Measurements from ENCODE around the gene ERVK3-1.

Gene ERVK3-1

GRCh38 chr19:58291943-58292342, 13.2 kb upstream of the ERVK3-1 start:
- Histone ChIP-seq H3F3A (ENCODE audit: insufficient read depth, low read length) (no peaks in the 10 kb centered on the region), H2AFZ (ENCODE audit: low read length) (no peak overlapping the region), H3K27ac (ENCODE audit: low read depth, low read length, poor library complexity, severe bottlenecking) (no peak overlapping the region), H3K9ac (ENCODE audit: low read length) (no peak overlapping the region), H3K36me3 (ENCODE audit: insufficient read depth, low read length) (peaks cover 98% of the 10 kb centered on the region), H3K9me3 (ENCODE audit: low read length) (peaks cover 38% of the 10 kb centered on the region), H3K4me3 (ENCODE audit: low read depth, low read length, poor library complexity, severe bottlenecking) (no peak overlapping the region), H3K27me3 (ENCODE audit: insufficient read depth, low read length) (no peaks in the 10 kb centered on the region), H3K4me1 (ENCODE audit: insufficient read depth, low read length, severe bottlenecking) (no peaks in the 10 kb centered on the region), H3K9me2 (ENCODE audit: low read depth, low read length) (no peaks in the 10 kb centered on the region), H3K4me2 (ENCODE audit: low read length) (no peak overlapping the region), H4K20me1 (ENCODE audit: insufficient read depth, low read length) (no peaks in the 10 kb centered on the region), H3K79me2 (ENCODE audit: insufficient read depth, low read length) (no peaks in the 10 kb centered on the region)
- TF ChIP-seq CTCF (IDR thresholded peaks at IDR 0.05; ENCODE audit: low read length) (no peak), EZH2 (IDR thresholded peaks at IDR 0.05; ENCODE audit: borderline replicate concordance, low read length) (no peak)

GRCh38 chr19:58294743-58295374, 10.3 kb upstream of the ERVK3-1 start:
- H3K27ac ChIP-seq (ENCODE audit: low read depth, low read length, poor library complexity, severe bottlenecking): no peak overlapping the region
- H3K36me3 ChIP-seq (ENCODE audit: insufficient read depth, low read length): peaks cover 98% of the 10 kb centered on the region
- H2AFZ ChIP-seq (ENCODE audit: low read length): no peak overlapping the region
- no peaks in the 10 kb centered on the region for H4K20me1 ChIP-seq (ENCODE audit: insufficient read depth, low read length)
- no peaks in the 10 kb centered on the region for H3K9me2 ChIP-seq (ENCODE audit: low read depth, low read length)
- no peak overlapping the region for H3K4me2 ChIP-seq (ENCODE audit: low read length)
- H3F3A ChIP-seq (ENCODE audit: insufficient read depth, low read length): no peaks in the 10 kb centered on the region
- H3K79me2 ChIP-seq (ENCODE audit: insufficient read depth, low read length): no peaks in the 10 kb centered on the region
- no peak overlapping the region for H3K4me3 ChIP-seq (ENCODE audit: low read depth, low read length, poor library complexity, severe bottlenecking)
- H3K27me3 ChIP-seq (ENCODE audit: insufficient read depth, low read length): no peaks in the 10 kb centered on the region
- peaks cover 30% of the 10 kb centered on the region for H3K9me3 ChIP-seq (ENCODE audit: low read length)
- TF ChIP-seq EZH2 (IDR thresholded peaks at IDR 0.05; ENCODE audit: borderline replicate concordance, low read length): no peak
- TF ChIP-seq CTCF (IDR thresholded peaks at IDR 0.05; ENCODE audit: low read length): no peak
- H3K9ac ChIP-seq (ENCODE audit: low read length): no peak overlapping the region
- H3K4me1 ChIP-seq (ENCODE audit: insufficient read depth, low read length, severe bottlenecking): no peaks in the 10 kb centered on the region

- TF ChIP-seq EZH2 (IDR thresholded peaks at IDR 0.05; ENCODE audit: borderline replicate concordance, low read length): no peak
- TF ChIP-seq CTCF (IDR thresholded peaks at IDR 0.05; ENCODE audit: low read length): no peak
Measured at GRCh38 chr19:58296104-58296503, 9.1 kb upstream of the ERVK3-1 start.

More at GRCh38 chr19:58296104-58296503, 9.1 kb upstream of the ERVK3-1 start:
- Histone ChIP-seq H3K4me2 (ENCODE audit: low read length) (no peak overlapping the region), H3K9ac (ENCODE audit: low read length) (no peak overlapping the region), H3K9me2 (ENCODE audit: low read depth, low read length) (no peaks in the 10 kb centered on the region), H2AFZ (ENCODE audit: low read length) (no peak overlapping the region), H3K36me3 (ENCODE audit: insufficient read depth, low read length) (peaks cover 98% of the 10 kb centered on the region), H3K27ac (ENCODE audit: low read depth, low read length, poor library complexity, severe bottlenecking) (no peak overlapping the region), H3K4me1 (ENCODE audit: insufficient read depth, low read length, severe bottlenecking) (no peaks in the 10 kb centered on the region), H3F3A (ENCODE audit: insufficient read depth, low read length) (no peaks in the 10 kb centered on the region), H3K27me3 (ENCODE audit: insufficient read depth, low read length) (no peaks in the 10 kb centered on the region), H4K20me1 (ENCODE audit: insufficient read depth, low read length) (no peaks in the 10 kb centered on the region), H3K9me3 (ENCODE audit: low read length) (peaks cover 34% of the 10 kb centered on the region), H3K79me2 (ENCODE audit: insufficient read depth, low read length) (no peaks in the 10 kb centered on the region), H3K4me3 (ENCODE audit: low read depth, low read length, poor library complexity, severe bottlenecking) (no peak overlapping the region)
